ENCODE measurements around the gene ZNF155.

DNA sequence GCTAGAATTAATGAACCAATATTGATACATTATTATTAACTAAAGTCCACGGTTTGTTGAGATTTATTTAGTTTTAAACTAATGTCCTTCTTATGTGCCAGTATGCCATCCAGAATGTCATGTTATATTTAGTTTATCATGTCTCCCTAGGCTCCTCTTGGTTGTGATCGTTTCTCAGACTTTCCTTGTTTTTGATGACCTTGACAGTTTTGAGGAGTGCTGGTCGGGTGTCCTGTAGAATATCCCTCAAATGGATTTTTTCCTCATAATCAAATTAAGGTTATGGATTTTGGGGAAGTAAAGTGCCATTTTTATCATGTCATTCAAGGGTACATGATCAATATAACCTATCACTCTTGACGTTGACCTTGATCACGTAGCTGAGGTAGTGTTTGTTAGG, 42.8 kb upstream of the ZNF155 start:
- TF ChIP-seq, protein P1, sequence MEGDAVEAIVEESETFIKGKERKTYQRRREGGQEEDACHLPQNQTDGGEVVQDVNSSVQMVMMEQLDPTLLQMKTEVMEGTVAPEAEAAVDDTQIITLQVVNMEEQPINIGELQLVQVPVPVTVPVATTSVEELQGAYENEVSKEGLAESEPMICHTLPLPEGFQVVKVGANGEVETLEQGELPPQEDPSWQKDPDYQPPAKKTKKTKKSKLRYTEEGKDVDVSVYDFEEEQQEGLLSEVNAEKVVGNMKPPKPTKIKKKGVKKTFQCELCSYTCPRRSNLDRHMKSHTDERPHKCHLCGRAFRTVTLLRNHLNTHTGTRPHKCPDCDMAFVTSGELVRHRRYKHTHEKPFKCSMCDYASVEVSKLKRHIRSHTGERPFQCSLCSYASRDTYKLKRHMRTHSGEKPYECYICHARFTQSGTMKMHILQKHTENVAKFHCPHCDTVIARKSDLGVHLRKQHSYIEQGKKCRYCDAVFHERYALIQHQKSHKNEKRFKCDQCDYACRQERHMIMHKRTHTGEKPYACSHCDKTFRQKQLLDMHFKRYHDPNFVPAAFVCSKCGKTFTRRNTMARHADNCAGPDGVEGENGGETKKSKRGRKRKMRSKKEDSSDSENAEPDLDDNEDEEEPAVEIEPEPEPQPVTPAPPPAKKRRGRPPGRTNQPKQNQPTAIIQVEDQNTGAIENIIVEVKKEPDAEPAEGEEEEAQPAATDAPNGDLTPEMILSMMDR (IDR thresholded peaks at IDR 0.05): no peak
- TF ChIP-seq EZH2 (IDR thresholded peaks at IDR 0.05): no peak
- no peak for TF ChIP-seq EZH2phosphoT487 (IDR thresholded peaks at IDR 0.05)

All from neural progenitor cell (in vitro differentiated cells).